IPS-NIHi7 (cell line): Measurements from ENCODE around the gene RNF169.

Experiments
- DNase-seq: peaks from one replicate; pipeline ENCODE4 v3.0.0; 2012; ENCODE audit warnings: mixed read lengths; ENCODE audit errors: extremely low spot score

RNF169 gene

GRCh38 chr11:74770456-74770855 lies 21.8 kb downstream of the RNF169 start:
- DNase-seq = no peak

- no peak for DNase-seq
Measured at GRCh38 chr11:74771139-74771538, 22.5 kb downstream of the RNF169 start.

GRCh38 chr11:74773476-74773875 lies 24.8 kb downstream of the RNF169 start:
- no peak for DNase-seq

GRCh38 chr11:74775762-74776161 lies 27.1 kb downstream of the RNF169 start:
- no peak for DNase-seq

- no peak for DNase-seq
Measured at GRCh38 chr11:74776546-74776945, 27.9 kb downstream of the RNF169 start.

GRCh38 chr11:74777038-74777437 lies 28.4 kb downstream of the RNF169 start:
- no peak for DNase-seq

- DNase-seq = no peak
Measured at GRCh38 chr11:74777877-74778276, 29.2 kb downstream of the RNF169 start.

- DNase-seq = no peak
Measured at GRCh38 chr11:74778581-74778980, 29.9 kb downstream of the RNF169 start.

GRCh38 chr11:74780248-74781005 lies 31.8 kb downstream of the RNF169 start:
- DNase-seq = no peak

- DNase-seq = no peak
Measured at GRCh38 chr11:74783241-74783871, 34.7 kb downstream of the RNF169 start.

- no peak for DNase-seq
Measured at GRCh38 chr11:74784234-74784633, 35.6 kb downstream of the RNF169 start.

GRCh38 chr11:74784726-74785125 lies 36.1 kb downstream of the RNF169 start:
- DNase-seq = no peak

GRCh38 chr11:74786574-74786973 lies 37.9 kb downstream of the RNF169 start:
- DNase-seq = no peak

- DNase-seq = no peak
Measured at GRCh38 chr11:74791333-74792100, 42.9 kb downstream of the RNF169 start.

GRCh38 chr11:74806267-74806666 lies 57.6 kb downstream of the RNF169 start:
- no peak for DNase-seq

- DNase-seq = no peak
Measured at GRCh38 chr11:74809801-74810200, 61.2 kb downstream of the RNF169 start.

- DNase-seq = no peak
Measured at GRCh38 chr11:74815966-74816365, 67.3 kb downstream of the RNF169 start.

- no peak for DNase-seq
Measured at GRCh38 chr11:74816664-74817063, 68.0 kb downstream of the RNF169 start.

- DNase-seq = no peak
Measured at GRCh38 chr11:74818283-74818946, 69.8 kb downstream of the RNF169 start.

- no peak for DNase-seq
Measured at GRCh38 chr11:74819400-74819799, 70.8 kb downstream of the RNF169 start.

- DNase-seq = no peak
Measured at GRCh38 chr11:74820763-74821162, 72.1 kb downstream of the RNF169 start.

- no peak for DNase-seq
Measured at GRCh38 chr11:74822170-74822569, 73.5 kb downstream of the RNF169 start.
